GM18505 (cell line): Measurements from ENCODE around the gene DSC1.

Source experiments
- ATAC-seq: cut with Tn5 transposase; IDR thresholded peaks from one replicate; pipeline ENCODE4 v1.9.1; 2021; ENCODE audit not compliant: unreplicated experiment
- POLR2A ChIP-seq: IDR thresholded peaks from 4 replicates; pipeline ENCODE4 v1.6.1; 2011; ENCODE audit warnings: borderline replicate concordance; ENCODE audit not compliant: insufficient read depth, insufficient read length; ENCODE audit errors: extremely low read depth

Gene DSC1

GRCh38 chr18:31091350-31091749, 71.3 kb downstream of the DSC1 start:
- TF ChIP-seq POLR2A = no peak
- no peak for ATAC-seq

DNA sequence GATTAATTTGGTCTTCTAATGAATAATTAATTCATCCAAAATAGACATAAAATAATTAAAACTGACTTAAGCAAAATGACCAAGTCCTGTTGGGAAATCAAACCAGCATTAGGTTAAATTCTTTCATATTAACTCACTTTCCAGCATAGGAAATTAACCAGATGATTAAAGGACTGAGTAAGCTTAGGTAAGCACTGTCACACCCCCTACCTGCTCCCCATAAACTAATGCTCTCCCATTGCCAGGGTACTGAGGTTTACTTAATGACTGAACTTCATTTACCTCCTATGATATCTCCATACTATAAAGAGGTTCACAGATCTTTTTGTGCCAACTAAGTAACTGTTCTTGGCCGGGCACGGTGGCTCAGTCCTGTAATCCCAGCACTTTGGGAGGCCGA, 74.1 kb downstream of the DSC1 start:
- no peak for TF ChIP-seq POLR2A
- ATAC-seq = no peak

GRCh38 chr18:31079973-31080372, 82.7 kb downstream of the DSC1 start:
- no peak for TF ChIP-seq POLR2A
- no peak for ATAC-seq
